ENCODE results near the gene BTBD7. TPM values are rescaled to one million over a fixed set of nuclear protein-coding genes. Genes with fewer than 3 reads are reported as not detected.

The BTBD7 gene
- total RNA-seq, 4 donors from 2014 or later, result 16.7 to 60.4 (median 55.3) TPM

DNA sequence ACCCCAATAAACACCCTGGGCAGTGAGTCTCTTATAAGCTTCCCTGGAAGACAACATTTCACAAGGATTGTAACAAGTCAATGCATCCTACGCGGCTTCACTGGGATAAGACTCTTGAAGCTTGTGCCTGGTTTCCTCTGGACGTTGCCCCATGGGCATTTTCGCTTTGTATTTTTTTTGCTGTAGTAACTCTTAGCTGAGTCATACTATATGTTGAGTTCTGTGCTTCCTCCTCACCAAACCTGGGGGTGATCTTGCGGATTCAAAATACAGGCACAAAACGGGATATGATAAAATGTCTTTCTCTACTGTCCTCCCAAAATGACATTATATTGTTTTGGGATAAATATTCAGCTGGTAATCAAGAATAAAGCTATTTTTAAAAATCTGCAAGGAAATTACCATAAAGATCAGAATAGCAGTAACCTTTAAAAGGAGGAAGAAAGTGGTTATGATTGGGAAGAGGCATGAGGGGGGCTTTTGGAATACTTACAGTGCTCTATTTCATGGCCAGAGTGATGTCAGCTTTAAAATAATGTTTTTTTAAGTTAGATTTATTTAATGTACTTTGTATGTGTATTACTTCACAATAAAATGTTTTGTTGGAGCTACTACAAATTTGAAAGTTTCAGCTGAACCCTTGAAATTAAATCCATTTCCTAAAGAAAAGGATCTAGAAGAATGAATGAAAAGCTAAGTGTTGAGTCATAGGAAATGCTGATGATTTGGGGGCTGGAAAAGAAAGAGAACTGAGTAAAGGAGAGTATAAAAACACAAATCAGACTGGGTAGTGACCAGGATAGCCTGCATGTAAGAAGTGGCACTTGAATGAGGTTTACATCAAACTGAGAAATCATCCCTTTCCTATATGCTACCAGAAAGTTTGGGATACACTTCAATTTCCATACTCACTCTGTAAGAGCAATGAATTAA is 14.7 kb downstream of the BTBD7 start:
- Histone ChIP-seq H3K4me1 (no peaks in the 10 kb centered on the region), H3K36me3 (no peaks in the 10 kb centered on the region), H3K4me3 (no peak overlapping the region), H3K9me3 (no peaks in the 10 kb centered on the region), H3K27me3 (no peaks in the 10 kb centered on the region), H3K27ac (no peak overlapping the region)
- TF ChIP-seq CTCF (IDR thresholded peaks at IDR 0.05) (no peak), POLR2A (IDR thresholded peaks at IDR 0.05) (no peak)
- no peak for DNase-seq
- intact Hi-C loops (cut with DNase I; ENCODE audit: low total_unique reads), result no loop called here

GRCh38 chr14:93317210-93317874 is 15.5 kb downstream of the BTBD7 start:
- Histone ChIP-seq H3K4me1 (no peaks in the 10 kb centered on the region), H3K27ac (no peak overlapping the region), H3K4me3 (no peak overlapping the region), H3K27me3 (no peaks in the 10 kb centered on the region), H3K9me3 (no peaks in the 10 kb centered on the region), H3K36me3 (no peaks in the 10 kb centered on the region)
- intact Hi-C loops (cut with DNase I; ENCODE audit: low total_unique reads), result no loop called here
- DNase-seq, result no peak
- TF ChIP-seq POLR2A (IDR thresholded peaks at IDR 0.05), result no peak
- no peak for TF ChIP-seq CTCF (IDR thresholded peaks at IDR 0.05)

DNA sequence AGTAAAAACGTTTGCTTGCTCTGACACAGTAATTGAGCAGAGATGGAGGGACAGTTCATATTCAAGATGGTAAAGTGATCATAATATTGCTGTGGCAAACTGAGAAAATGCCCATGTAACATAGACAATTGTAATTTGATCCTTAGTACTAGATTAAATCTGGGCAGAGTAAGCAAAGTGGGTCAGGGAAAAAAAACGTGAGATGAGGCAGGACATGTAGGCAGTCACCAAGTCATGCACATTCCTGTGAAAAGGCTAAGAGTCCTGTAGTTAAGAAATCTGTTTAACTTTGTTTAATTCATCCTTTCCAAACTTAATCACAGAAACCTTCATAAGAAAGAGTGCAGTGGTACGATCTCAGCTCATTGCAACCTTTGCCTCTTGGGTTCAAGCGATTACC is 16.1 kb downstream of the BTBD7 start:
- H3K9me3 ChIP-seq, result no peaks in the 10 kb centered on the region
- no peak for DNase-seq
- TF ChIP-seq CTCF (IDR thresholded peaks at IDR 0.05) (no peak), POLR2A (IDR thresholded peaks at IDR 0.05) (no peak)
- no peaks in the 10 kb centered on the region for H3K4me1 ChIP-seq
- H3K4me3 ChIP-seq, result no peak overlapping the region
- intact Hi-C loops (cut with DNase I; ENCODE audit: low total_unique reads), result no loop called here
- no peak overlapping the region for H3K27ac ChIP-seq
- no peaks in the 10 kb centered on the region for H3K36me3 ChIP-seq
- no peaks in the 10 kb centered on the region for H3K27me3 ChIP-seq

DNA sequence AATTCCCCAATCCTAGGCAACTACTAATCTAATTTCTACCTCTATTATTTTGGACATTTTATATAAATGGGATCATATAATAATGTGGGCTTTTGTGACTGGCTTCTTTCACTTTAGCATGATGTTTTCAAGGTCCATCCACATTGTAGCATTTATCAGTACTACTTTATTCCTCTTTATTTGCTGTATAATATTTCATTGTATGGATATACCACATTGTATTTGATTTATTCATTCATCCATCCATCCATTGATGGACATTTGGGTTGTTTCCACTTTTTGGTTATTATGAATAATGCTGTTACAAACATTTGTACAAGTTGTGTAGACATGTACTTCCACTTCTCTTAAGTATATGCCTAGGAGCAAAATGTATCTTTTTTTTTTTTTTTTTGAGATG is 17.3 kb downstream of the BTBD7 start:
- H3K4me1 ChIP-seq, result no peaks in the 10 kb centered on the region
- DNase-seq, result no peak
- no peak for TF ChIP-seq POLR2A (IDR thresholded peaks at IDR 0.05)
- TF ChIP-seq CTCF (IDR thresholded peaks at IDR 0.05), result no peak
- intact Hi-C loops (cut with DNase I; ENCODE audit: low total_unique reads), result no loop called here
- H3K36me3 ChIP-seq, result no peaks in the 10 kb centered on the region
- no peak overlapping the region for H3K4me3 ChIP-seq
- no peaks in the 10 kb centered on the region for H3K27me3 ChIP-seq
- no peaks in the 10 kb centered on the region for H3K9me3 ChIP-seq
- H3K27ac ChIP-seq, result no peak overlapping the region

DNA sequence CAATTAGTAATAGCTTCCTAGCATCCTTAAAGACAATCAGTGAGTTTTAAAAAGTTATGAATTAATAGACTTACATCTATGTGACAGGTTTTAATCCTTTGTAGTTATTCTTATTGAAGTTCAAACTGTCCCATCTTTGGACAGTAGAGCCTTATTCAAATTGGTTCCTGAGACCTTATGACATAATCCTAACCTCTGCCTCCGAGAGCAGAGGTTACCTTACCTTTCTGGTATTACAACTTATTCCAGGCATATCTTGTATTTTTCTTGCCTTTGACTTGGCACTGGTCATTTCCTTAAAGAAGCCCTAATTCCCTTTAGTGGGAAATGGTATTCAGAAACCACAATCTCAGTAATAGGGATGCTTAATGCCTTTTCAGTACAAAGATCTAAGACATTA is 21.8 kb downstream of the BTBD7 start:
- no peak for DNase-seq
- Histone ChIP-seq H3K9me3 (no peaks in the 10 kb centered on the region), H3K36me3 (no peaks in the 10 kb centered on the region), H3K4me1 (peaks cover 2 to 6% of the 10 kb centered on the region in 2 donors), H3K27ac (no peak overlapping the region), H3K27me3 (no peaks in the 10 kb centered on the region), H3K4me3 (no peak overlapping the region)
- intact Hi-C loops (cut with DNase I; ENCODE audit: low total_unique reads), result no loop called here
- TF ChIP-seq POLR2A (IDR thresholded peaks at IDR 0.05) (no peak), CTCF (IDR thresholded peaks at IDR 0.05) (no peak)
